ENCODE results near the gene EPHA3. TPM values are rescaled to one million over a fixed set of nuclear protein-coding genes. Genes with fewer than 3 reads are reported as not detected.

The EPHA3 gene
- total and polyA plus RNA-seq, 9 of the 15 experiments (the other 6 are each of a cell fraction or from before 2014, with no cell fraction given), result not detected

DNA sequence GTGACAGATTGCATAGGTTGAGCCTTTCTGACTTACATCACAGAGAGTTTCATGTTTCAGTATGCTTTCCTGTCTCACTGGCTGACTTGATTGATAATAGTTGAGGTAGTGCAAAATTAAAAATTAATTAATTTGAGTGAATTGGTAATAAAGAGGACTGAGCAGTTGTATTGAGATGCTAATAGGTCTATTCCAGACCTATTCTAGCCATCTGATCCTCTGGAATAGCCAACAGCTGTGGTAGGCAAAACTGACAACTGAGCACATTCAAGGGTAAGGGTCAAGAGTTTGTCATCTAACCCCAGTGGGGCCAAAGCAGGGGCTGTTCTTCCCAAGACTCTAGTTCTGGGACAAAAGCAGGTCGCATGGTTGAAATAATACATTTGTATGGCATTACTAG, 132.4 kb downstream of the EPHA3 start (continued):
- no peak for TF ChIP-seq ARID4B (CRISPR knock-in tag; IDR thresholded peaks at IDR 0.05)

DNA sequence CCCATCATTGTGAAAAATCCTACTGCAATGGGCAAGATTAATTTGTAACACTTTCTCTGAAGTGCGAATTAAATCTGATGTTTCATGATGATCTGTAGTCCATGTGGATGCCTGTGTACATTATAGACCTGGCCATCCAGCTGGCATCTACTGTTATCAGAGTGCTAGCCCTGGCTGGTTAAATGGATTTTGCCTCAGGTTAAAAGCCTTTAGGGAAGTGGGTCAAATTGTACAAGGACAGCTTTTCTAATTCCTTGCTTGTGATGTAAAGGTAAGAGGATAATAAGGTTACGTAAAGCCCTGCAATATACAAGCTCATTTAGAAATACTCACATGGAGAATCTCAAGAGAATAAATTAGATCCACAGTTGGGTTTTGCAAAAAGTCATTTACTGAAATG, 138.2 kb downstream of the EPHA3 start:
- TF ChIP-seq FOXO4 (CRISPR knock-in tag; IDR thresholded peaks at IDR 0.05) (no peak), BCL6 (CRISPR knock-in tag; IDR thresholded peaks at IDR 0.05) (no peak), RBM39 (optimal IDR thresholded peaks at IDR 0.05; ENCODE audit: low read depth, low read length) (no peak)
- Histone ChIP-seq H3K9me1 (ENCODE audit: control insufficient read depth, insufficient read depth, low read length) (no peaks in the 10 kb centered on the region), H3K9me3 (replicated peaks; ENCODE audit: control insufficient read depth, insufficient read depth, low read depth, low read length) (no peaks in the 10 kb centered on the region), H3K36me3 (ENCODE audit: control insufficient read depth, insufficient read depth, low read length) (no peaks in the 10 kb centered on the region), H4K20me1 (replicated peaks; ENCODE audit: control insufficient read depth, insufficient read depth, low read length) (no peaks in the 10 kb centered on the region), H3K4me1 (replicated peaks in 1 of 2; ENCODE audit: control insufficient read depth in 2 of 2, insufficient read depth in 2 of 2, low read length in 2 of 2) (no peaks in the 10 kb centered on the region), H3K79me2 (ENCODE audit: control insufficient read depth, insufficient read depth, low read length) (no peaks in the 10 kb centered on the region), H3K27me3 (ENCODE audit: control insufficient read depth in 2 of 2, insufficient read depth in 2 of 2, low read length in 2 of 2) (no peaks in the 10 kb centered on the region), H3K4me3 (no peak overlapping the region), H2AFZ (ENCODE audit: low read depth, low read length) (no peak overlapping the region), H3K9ac (ENCODE audit: insufficient read depth in 1 of 2, low read depth in 2 of 2, low read length in 2 of 2) (no peak overlapping the region), H3K27ac (ENCODE audit: extremely low read depth, low read depth, low read length) (no peak overlapping the region), H3K4me2 (ENCODE audit: insufficient read depth, low read length) (no peak overlapping the region)
- POLR2A ChIA-PET, result no interaction called here
- BruUV-seq (replicated peaks), result no TSS peak
- intact Hi-C loops (cut with micrococcal nuclease), result no loop called here
- WGBS (ENCODE audit: insufficient coverage, low coverage, missing lambda C conversion rate), result 0% methylated on average over 2 of the region's 2 CpGs
- in situ Hi-C loops (cut with MboI), result no loop called here
- ATAC-seq, result no peak
- CTCF ChIA-PET (ENCODE audit: low intra/inter-chr PET ratio), result no interaction called here
- FAIRE-seq, result no peak
- DNase-seq (ENCODE audit: extremely low read depth in 1 of 4, low spot score in 3 of 4), result no peak

Measured in K562 (cell line).